Activated naive CD4-positive, alpha-beta T cell treated with Interleukin-2 at 50 U/mL for 16 hours (primary cell): Measurements from ENCODE around the gene MYNN.

Source experiments
- DNase-seq: peaks from one replicate; pipeline ENCODE4 v3.0.0-alpha.2; 2020

The MYNN gene

DNA sequence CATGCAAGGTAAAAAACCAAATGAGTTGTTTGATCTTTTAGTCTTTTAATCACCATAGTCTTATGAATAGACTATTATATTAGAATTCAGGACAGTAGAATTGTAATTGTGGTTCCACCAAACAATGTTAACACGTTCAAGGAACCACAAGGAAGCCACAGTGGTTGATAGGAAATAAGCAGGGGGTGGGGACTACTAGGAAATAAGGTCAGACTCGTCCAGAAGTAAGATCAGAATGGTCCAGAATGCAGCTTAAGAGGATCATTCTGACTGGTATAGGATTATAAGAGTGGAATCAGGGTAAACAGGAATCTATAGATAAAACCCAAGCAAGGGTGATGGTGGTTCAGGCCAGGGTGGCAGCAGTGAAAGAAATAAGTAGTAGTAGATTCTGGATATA, 7.5 kb downstream of the MYNN start:
- no peak for DNase-seq

DNA sequence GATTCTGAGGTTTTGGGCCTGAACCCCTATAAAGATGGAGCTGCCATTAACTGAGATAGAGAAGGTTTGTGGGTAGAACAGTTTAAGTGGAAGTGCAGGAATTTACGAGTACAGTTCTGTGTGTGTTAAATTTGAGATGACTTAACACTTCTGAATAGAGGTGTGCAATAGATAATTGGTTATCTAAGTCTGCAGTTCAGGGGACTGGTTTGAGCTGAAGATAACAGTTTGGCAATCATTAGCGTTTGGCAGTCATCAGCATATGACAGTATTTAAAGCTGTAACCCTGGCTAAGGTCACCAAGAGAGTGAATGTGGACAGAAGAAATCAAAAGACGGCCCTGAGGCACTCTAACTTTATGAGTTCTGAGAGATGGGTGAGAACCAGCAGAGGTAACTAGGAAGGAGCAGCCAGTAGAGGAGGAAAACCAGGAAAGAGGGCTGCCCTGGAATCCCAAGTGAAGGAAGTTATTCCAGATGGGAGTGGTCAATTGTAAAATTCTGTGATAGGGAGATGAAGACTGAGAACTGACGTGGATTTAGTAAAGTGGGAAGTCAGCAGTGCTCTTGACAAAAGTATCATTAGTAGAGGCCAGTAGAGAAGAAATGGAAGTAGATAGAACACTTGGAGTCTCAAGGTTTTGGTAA, 8.1 kb downstream of the MYNN start:
- no peak for DNase-seq

DNA sequence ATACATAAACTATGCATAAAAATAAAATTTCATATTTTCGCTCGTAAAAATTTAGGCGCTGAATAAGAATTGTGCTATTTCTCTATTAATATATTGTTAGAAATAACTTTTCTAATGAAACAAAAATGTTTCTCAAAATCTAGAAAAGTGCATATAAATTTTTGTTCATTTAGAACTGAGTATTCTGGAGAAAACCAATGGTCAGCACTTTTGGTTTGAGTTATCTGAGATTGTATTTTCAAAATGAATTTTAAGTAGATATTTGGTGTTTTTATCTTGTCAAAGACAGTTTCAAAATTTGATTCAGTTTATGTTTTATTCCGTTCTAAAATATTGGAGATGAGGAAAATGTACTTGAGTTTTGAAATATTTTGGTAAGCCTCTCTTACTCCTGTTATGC, 13.9 kb downstream of the MYNN start:
- DNase-seq = no peak

DNA sequence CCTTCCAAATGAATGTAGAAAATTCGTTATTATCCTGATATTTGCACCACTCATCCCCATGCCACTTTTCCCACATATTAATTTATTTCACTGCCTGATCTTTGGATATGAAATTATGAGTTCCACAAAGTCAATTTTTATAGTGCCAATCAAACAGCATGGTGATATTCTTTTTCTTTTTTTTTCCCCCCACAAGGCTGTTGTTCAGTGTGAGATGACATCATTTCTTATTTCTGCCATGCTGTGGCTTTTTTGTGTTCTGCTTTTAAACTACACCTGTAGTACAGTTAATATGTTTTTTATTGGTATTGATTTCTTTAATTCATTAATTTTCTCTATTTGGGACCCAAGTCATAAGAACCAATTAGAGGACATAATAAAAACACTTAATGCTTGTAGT, 14.6 kb downstream of the MYNN start:
- DNase-seq = no peak

DNA sequence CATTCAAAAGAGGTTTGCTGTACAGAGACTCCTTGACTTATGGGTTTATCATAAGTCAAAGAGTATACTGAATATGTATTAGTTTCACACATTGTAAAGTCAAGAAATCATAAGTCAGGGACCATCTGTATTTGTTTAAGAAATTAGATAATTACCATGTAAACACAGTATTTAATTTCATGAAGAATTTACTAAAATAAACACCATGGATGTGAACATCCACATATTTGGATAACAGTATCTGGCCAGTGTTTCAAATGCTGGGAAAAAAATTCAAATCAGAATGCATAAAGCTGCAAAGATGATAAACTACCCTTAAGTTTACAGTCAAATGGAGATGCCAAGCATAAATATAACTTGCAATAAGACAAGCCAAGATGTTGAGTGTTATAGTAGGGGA, 17.0 kb downstream of the MYNN start:
- DNase-seq = no peak

DNA sequence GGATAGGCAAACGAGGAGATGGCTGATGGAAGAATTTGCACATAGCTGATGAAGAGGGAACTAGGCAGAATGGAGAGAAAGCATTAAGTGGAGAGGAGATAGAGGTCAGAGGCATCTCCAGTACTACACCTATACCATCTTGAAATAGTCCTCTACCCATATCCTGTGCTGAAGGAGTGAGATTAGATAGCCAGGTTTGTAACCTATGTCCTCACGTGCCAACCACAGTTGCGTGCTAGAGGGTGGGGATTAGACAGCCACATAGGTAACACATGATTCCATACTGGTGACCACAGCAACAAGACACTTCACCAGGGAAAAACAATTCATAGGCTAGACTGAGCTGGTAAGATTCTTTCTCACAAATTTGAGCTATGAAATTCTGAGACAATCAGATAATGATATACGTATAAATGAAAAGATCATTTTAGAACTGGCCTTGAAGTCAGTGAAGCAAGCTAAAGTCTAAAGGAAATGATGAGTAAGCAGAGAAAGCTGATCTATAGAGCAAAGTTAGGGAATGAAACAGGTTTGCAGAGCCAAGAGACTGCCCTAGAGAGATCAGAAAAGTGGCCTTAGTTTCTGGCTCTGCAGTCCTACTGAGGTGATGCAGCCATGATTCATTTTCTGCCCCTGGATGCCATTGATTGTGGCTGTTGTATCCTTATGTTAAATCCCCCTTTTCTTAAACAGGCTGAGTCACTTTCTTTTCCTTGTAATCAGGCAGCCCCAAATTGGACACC, 17.7 kb downstream of the MYNN start:
- DNase-seq = no peak

DNA sequence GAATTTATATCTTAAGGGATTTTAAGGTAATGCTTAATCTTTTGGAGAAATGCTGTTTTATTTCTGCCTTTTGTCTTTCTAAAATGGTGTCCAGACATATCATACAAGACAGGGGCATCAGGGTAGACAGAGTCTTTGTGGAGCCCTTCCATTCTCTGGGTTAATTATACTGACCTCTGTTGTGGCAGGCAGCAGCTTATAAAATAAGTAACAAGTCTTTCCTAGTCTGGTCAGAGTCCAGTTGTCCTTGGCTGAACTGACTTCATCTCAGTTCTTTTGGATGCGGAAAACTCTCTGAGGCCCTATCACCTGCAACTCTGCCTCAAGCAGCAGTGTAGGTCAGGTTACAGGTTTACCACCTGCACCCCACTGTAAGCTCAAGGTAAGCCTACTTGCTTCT, 19.2 kb downstream of the MYNN start:
- DNase-seq = no peak

DNA sequence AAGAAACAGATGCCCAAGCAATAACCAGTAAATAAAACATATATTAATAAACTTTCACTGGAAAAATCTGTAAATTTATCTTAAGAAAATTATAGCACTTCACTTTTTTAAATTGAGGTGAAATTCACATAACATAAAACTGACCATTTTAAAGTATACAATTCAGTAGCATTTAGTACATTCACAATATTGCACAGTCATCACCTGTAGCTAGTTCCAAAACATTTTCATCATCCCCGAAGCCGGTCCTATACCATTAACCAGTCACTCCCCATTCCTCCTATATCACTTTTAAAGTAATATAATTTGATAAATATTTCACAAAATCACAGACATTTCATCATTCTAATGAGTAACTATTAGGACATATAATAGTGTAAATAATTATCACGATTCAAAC, 31.5 kb downstream of the MYNN start:
- no peak for DNase-seq

DNA sequence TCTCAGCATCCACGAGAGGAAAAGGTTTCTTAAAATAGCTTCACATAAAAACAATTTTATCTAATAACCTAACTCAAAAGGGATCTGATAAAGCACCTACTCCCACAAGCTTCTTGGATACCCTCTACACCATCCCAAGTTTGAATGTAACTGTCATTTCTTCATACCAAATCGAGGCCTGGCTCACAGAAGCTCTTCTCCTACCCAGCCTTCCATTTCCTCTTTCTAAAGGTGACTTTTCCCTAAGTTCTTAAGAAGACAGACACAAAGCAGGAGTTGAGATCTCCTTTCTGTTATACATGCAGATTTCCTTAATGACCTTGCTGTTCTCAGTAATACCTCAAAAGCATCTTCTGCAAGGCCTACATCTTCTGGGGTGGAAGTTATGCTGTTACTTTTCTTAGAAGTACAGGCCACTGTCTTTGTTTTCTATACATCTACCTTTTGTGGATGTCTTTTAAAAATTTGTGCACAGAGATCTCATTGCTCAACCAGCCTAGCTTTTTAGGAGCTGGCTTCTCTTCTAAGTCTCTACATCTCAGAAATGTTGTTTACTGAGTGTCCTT, 36.1 kb downstream of the MYNN start:
- no peak for DNase-seq

DNA sequence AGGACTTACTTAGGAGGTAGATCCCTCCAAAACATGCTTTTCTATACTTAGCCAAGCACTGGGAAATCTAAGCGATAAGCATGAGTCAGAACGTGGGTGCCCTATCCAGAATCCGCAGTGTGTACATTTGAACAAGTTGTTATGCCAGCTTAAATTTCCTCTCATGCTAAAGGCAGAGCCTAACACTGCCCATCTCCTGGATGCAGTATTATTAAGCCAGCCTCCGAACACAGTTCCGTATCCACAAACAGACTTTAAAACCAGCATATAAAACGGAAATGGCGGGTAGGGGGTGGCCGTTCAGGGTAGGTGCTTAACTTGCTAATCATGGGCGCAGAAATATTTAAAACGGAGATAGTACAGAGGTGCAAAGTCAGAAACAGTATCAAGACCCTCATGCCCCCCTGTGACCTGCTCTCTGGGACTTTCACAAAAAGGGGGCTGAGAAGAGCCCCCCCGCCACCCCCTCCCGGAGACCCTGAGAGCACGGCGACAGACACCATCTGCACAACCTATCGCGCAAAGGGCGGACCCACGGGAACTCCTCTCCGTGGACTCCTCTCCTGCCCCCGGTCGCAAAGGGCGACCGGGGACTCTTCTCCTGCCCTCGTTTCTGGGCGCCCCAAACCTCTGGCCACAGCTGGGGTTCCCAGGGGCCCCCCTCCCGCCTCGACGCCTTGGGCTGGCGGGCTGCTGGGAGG, 38.6 kb downstream of the MYNN start:
- peak; percentile 6 for DNase-seq

DNA sequence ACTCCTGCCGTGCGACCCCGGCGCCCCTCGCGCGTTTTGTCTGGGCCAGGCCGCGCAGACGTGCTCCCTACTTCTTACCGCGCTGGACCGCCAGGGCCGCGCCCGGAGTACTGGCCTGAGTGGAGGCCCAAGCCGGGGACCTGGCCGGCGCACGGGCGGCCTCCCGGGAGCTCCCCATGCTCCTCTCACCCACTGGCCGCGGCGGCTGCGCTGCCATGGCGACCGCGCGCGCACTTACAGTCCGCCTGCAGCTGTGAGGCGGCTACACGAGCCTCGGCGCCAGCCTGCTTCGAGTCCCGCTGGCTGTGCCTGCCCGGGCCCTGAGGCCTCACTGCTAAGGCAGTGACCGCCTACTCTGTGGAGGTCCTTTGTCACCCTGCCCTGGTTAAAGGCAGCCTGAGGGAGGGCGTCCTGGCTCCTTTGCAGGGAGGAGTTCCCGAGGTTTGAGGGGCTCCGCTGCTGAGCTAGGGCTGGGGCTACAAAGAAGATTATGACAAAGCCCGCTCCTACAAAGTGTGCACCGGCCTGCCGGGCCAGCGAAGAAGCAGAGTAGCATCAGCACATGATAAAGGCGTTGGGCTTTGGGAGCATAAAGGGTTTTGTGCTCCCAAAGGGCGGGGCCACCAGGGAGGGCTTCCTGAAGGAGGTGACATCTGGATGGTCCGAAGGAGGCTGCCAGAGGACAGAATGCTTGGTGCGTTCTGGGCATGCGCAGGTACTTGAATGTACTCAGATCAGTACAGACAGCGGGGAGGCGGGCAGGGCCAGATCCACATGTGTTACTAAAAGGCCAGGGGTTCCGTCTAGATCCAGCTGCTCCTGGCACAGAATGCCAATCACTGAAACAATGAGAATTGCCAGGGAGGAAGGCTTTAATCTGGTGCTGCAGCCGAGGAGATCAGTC, 39.4 kb downstream of the MYNN start, which contains the start of the genes LRRC34 and LRRIQ4:
LRRC34 (minus strand) TSS at position 573 of the 904 bp plus-strand sequence; CDS start at position 217, 356 bp downstream.
LRRIQ4 (plus strand) TSS at position 539 of the 904 bp plus-strand sequence. CDS start 9,052 bp downstream, outside the sequence.
- DNase-seq = peak; percentile 69

DNA sequence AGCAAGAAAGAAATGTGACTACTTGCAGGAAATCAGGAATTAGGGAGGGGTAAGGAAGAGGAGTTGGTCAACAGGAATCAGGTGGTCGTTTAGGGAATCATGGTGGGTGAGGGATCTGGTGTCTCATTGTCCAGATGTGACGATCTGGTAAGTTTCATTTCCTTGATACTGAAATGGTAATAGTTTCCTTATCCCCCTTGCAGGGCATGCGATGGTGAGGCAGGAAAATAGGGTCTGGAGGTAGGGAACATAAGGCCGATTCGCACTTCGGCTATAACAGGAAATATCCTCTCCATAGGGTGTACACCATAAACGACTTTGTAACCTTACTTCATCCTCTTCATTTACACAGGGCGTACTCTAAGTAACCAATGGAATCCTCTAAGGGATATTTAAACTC, 40.1 kb downstream of the MYNN start:
- DNase-seq = no peak

DNA sequence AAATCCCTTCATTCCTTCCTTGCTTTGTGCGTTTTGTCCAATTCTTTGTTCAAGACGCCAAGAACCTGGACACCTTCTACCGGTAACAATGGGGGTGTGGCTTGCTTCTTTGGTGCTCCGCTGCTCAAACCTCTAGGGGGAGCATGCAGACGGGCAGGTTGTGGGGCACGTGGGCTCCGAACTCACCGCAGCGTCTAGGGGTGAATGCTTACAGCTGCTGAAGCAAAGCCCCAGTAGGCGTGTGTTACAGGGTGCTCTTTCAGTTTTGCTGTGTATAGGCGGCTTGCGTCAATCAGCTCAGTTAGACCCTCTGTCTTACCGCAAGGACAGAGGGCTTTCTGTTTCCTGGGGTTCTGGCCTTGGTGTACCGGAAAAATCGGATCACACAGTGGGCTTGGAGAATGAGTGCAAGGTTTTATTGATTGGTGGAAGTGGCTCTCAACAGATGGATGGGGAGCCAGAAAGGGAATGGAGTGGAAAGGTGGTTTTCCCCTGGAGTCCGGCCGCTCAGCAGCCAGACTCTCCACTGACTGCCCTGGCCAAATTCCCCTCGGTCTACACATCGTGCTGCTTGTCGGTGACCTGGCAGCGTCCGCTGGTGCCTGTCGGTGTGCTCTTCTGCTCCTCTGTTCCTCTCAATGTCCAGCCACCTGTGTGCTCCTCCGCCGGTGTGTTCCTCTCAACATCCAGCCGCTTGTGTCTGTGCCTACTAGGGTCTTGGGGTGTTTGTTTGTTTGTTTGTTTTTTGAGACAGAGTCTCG, 40.7 kb downstream of the MYNN start:
- DNase-seq = peak; percentile 79

DNA sequence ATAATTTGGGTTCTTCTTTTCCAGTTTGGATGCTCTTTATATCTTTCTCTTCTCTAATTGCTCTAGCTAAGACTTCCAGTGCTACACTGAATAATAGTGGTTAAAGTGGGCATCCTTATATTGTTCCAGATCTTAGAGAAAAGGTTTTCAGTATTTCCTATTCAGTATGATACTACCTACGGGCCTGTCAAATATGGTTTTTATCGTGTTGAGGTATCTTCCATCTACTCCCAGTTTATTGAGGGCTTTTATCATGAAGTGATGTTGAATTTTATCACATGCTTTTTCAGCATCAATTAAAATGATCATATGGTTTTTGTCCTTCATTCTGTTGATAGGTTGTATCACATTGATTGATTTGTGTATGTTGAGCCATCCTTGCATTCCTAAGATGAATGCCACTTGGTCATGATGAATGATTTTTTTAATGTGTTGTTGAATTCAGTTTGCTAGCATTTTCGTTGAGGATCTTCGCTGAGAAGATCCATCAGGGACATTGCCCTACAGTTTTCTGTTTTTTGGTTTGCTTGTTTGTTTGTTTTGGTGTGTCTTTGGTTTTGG, 42.5 kb downstream of the MYNN start:
- DNase-seq = no peak

DNA sequence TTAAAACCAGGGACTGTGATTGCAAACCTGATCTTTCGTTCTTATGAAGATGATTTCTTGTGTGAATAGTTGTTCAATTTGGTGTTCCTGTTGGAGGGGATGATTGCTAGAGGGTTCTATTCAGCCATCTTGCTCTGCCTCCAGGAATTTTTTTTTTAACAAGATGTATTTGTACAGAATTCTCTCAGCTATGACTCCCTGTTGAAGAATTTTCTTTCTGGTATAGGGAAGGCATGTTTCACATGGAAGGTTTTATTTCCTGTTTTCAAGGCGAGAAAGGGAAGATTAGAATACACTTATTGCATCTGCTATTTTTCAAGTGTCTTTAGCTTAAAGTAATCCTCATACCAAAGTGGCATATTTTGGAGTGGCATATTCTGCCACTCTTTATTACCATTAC, 45.1 kb downstream of the MYNN start:
- DNase-seq = no peak

DNA sequence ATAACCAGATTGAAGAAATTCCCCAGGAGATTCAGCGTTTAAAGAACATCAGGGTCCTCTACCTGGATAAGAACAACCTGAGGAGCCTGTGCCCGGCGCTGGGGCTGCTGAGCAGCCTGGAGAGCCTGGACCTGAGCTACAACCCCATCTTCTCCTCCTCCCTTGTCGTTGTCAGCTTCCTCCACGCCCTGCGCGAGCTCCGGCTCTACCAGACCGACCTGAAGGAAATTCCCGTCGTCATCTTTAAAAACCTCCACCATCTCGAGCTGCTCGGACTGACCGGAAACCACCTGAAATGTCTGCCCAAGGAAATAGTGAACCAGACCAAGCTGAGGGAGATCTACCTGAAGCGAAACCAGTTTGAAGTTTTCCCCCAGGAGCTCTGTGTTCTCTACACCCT, 48.9 kb downstream of the MYNN start:
- DNase-seq = no peak

DNA sequence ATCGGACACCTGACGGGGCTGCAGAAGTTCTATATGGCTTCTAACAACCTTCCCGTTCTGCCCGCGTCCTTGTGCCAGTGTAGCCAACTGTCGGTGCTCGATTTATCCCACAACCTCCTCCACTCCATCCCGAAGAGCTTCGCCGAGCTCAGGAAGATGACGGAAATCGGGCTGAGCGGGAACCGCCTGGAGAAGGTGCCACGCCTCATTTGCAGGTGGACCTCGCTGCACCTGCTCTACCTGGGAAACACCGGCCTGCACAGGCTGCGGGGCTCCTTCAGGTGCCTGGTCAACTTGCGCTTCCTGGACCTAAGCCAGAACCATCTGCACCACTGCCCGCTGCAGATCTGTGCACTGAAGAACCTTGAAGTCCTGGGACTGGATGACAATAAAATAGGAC, 49.3 kb downstream of the MYNN start:
- DNase-seq = no peak

DNA sequence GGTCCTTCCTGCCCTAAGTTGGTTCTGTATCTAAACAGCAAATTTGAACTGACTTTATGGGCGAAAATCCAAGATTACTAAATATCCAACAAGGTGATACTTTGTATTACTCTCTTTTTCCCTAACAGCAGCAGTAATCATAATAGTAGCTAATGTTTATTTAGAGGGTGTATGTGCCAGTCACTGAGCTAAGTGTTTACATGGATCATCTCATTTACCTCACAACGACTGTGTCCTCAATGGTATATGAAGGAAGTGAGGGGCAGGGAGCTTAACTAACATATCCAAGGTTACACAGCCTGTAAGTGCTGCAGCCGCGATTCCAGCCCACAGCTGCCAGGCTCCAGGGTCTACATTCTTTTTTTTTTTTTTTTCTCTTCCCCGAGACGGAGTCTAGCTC, 49.8 kb downstream of the MYNN start:
- DNase-seq = no peak

DNA sequence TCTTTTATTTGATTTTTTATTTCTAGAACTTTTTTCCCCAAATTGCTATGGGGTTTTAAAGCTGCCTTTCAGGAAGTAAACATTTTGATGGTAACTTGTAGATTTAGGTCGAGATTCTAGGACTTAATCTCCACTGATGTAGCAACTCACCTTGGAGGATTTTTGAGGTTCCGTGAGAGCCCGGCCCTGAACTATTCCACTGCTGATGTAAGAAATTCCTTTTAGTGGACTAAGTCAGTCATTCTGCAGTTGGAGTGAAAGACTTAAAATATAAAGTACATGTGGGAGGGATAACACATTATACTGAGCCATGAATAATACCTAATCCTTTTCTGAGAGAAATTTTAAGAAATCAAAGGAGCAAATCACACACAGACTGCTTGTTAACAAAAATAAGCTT, 52.1 kb downstream of the MYNN start:
- DNase-seq = no peak

DNA sequence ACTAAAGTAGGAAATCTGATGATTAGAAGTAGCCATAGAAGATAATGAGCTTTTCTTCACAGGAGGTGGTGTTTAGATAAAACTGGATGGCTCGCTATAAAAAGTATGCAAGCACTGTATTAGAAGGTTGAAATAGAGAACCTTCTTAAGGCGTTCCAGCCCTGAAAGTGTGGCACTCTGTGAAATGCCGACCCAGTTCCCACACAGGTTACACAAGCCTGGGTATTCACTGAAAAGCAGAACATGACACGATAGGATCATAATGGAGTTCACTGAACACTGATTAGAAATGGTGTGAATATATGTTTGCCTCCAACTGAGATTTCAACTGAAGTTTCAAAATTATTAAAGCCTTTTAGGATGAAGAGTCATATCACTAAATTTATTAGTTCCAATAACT, 54.5 kb downstream of the MYNN start:
- no peak for DNase-seq

DNA sequence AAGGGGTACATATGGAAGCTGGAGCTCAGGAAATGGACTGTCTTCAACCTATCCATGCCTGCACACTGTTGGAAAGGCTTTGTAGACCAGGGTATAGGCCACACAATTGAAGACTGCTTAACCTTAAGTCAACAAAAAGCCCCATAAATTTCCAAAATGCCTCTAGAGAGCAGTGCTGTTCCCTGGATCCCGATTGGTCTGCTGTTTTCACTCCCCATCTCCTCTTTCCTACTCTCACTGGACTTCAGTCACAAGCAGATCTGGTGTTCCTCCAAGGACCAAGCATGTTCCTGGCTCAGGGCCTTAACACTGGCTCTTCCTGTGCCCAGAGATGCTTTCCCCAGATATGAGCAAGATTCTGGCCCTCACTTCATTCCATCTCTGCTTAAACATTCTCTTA, 62.3 kb downstream of the MYNN start:
- no peak for DNase-seq
